IMR-90 (cell line): ENCODE data around the gene OSBPL6. TPM values are rescaled to one million over a fixed set of nuclear protein-coding genes. Genes with fewer than 3 reads are reported as not detected.

ENCODE experiments used
- ATAC-seq: fragments of 200-7000 bp; cut with Tn5 transposase; 2 replicates; pipeline ENCODE4 v1.9.1; 2020; ENCODE audit warnings: low read depth, mild to moderate bottlenecking, moderate library complexity
- BruUV-seq: library from RNA; stranded (reverse); fragments of 400-500 nt; replicated peaks from 2 replicates; lab custom pipeline; 2021; lab: Mats Ljungman, UMichigan
- CTCF ChIA-PET: fragments of 300-600 bp; formaldehyde crosslinking; extraction: SDS; loops from one replicate; lab custom pipeline; 2021; ENCODE audit warnings: antibody characterized with exemption; lab: Yijun Ruan, JAX
- POLR2A ChIA-PET: fragments of 300-600 bp; sonication (Branson Sonifier 250); formaldehyde crosslinking; loops from one replicate; lab custom pipeline; 2022; ENCODE audit warnings: antibody characterized with exemption; ENCODE audit not compliant: unreplicated experiment; lab: Charles Lee
- DNase-seq: peaks from one replicate; pipeline ENCODE4 v3.0.0; 2013
- H2AFZ ChIP-seq: replicated peaks from 2 replicates; pipeline ENCODE3; 2013; ENCODE audit warnings: low read length, mild to moderate bottlenecking; ENCODE audit not compliant: poor library complexity
- H2AK5ac ChIP-seq: 2 replicates; pipeline ENCODE4 v1.6.1; 2013; ENCODE audit warnings: low read depth, low read length, inconsistent platforms
- H2AK9ac ChIP-seq: replicated peaks from 2 replicates; pipeline ENCODE3; 2013; ENCODE audit warnings: mild to moderate bottlenecking, low read depth, low read length, moderate library complexity; ENCODE audit not compliant: poor library complexity
- H2BK120ac ChIP-seq: 2 replicates; pipeline ENCODE4 v1.6.1; 2013; ENCODE audit warnings: low read depth, low read length, inconsistent platforms
- H2BK15ac ChIP-seq: 3 replicates; pipeline ENCODE4 v1.6.1; 2013; ENCODE audit warnings: low read depth, low read length, inconsistent platforms
- H2BK20ac ChIP-seq: 2 replicates; pipeline ENCODE4 v1.6.1; 2013; ENCODE audit warnings: low read depth, mild to moderate bottlenecking, inconsistent platforms, low read length, moderate library complexity
- H2BK5ac ChIP-seq: 2 replicates; pipeline ENCODE4 v1.6.1; 2013; ENCODE audit warnings: mild to moderate bottlenecking, low read depth, low read length, inconsistent platforms; ENCODE audit not compliant: poor library complexity, severe bottlenecking
- H3K14ac ChIP-seq: replicated peaks from 2 replicates; pipeline ENCODE4 v1.6.1; 2013; ENCODE audit warnings: low read depth, low read length, inconsistent platforms
- H3K18ac ChIP-seq: 2 replicates; pipeline ENCODE4 v1.6.1; 2013; ENCODE audit warnings: low read depth, low read length, control low read depth
- H3K23ac ChIP-seq: 2 replicates; pipeline ENCODE4 v1.6.1; 2013; ENCODE audit warnings: low read depth, low read length, inconsistent platforms
- H3K27ac ChIP-seq: 2 replicates; pipeline ENCODE4 v1.5.1; 2013; ENCODE audit warnings: mild to moderate bottlenecking, control low read depth, low read length; ENCODE audit not compliant: insufficient read depth
- H3K27me3 ChIP-seq: 2 replicates; pipeline ENCODE4 v1.6.1; 2013; ENCODE audit warnings: low read length; ENCODE audit not compliant: control insufficient read depth, insufficient read depth
- H3K36me3 ChIP-seq: 2 replicates; pipeline ENCODE4 v1.6.1; 2013; ENCODE audit warnings: low read length, mixed read lengths; ENCODE audit not compliant: control insufficient read depth, insufficient read depth
- H3K4ac ChIP-seq: 2 replicates; pipeline ENCODE4 v1.6.1; 2013; ENCODE audit warnings: low read depth, low read length, inconsistent platforms
- H3K4me1 ChIP-seq: 2 replicates; pipeline ENCODE4 v1.6.1; 2013; ENCODE audit warnings: low read length, mixed read lengths; ENCODE audit not compliant: control insufficient read depth, insufficient read depth
- H3K4me2 ChIP-seq: 2 replicates; pipeline ENCODE4 v1.6.1; 2013; ENCODE audit warnings: low read depth, mild to moderate bottlenecking, control low read depth, low read length, moderate library complexity
- H3K4me3 ChIP-seq: 2 replicates; pipeline ENCODE4 v1.5.1; 2013; ENCODE audit warnings: low read depth, mild to moderate bottlenecking, control low read depth, low read length, moderate library complexity; ENCODE audit not compliant: insufficient read depth
- H3K56ac ChIP-seq: 2 replicates; pipeline ENCODE4 v1.6.1; 2013; ENCODE audit warnings: low read length, inconsistent platforms; ENCODE audit not compliant: insufficient read depth; ENCODE audit errors: extremely low read depth
- H3K79me1 ChIP-seq, 2 experiments: 2 replicates each; pipeline ENCODE4 v1.6.1; 2013; ENCODE audit warnings: low read length in 2 of 2, inconsistent platforms in 1 of 2, low read depth in 1 of 2
- H3K9ac ChIP-seq: 2 replicates; pipeline ENCODE4 v1.6.1; 2013; ENCODE audit warnings: low read depth, low read length, control low read depth
- H3K9me1 ChIP-seq: 2 replicates; pipeline ENCODE4 v1.6.1; 2013; ENCODE audit warnings: low read length, inconsistent platforms; ENCODE audit not compliant: insufficient read depth
- H3K9me3 ChIP-seq: 2 replicates; pipeline ENCODE4 v1.6.1; 2013; ENCODE audit warnings: low read length; ENCODE audit not compliant: control insufficient read depth, insufficient read depth
- H4K20me1 ChIP-seq: 2 replicates; pipeline ENCODE4 v1.6.1; 2013; ENCODE audit warnings: low read length, inconsistent platforms; ENCODE audit not compliant: insufficient read depth
- H4K5ac ChIP-seq: 2 replicates; pipeline ENCODE4 v1.6.1; 2013; ENCODE audit warnings: mild to moderate bottlenecking, low read depth, low read length, control low read depth
- H4K8ac ChIP-seq, 2 experiments: 2 replicates each; pipeline ENCODE4 v1.6.1; 2013; ENCODE audit warnings: low read depth in 2 of 2, low read length in 2 of 2, control low read depth in 1 of 2, inconsistent platforms in 1 of 2
- H4K91ac ChIP-seq: 2 replicates; pipeline ENCODE4 v1.6.1; 2013; ENCODE audit warnings: low read depth, low read length, inconsistent platforms; ENCODE audit not compliant: insufficient read depth
- BHLHE40 ChIP-seq: fragments of 150-350 bp; IDR thresholded peaks from 2 replicates; pipeline ENCODE4 v1.6.1; 2016; ENCODE audit warnings: mild to moderate bottlenecking, low read depth, low read length
- CEBPB ChIP-seq: IDR thresholded peaks from 2 replicates; pipeline ENCODE4 v1.6.1; 2012; ENCODE audit warnings: low read depth, low read length, improper control_type of control experiment
- CHD1 ChIP-seq: IDR thresholded peaks from 2 replicates; pipeline ENCODE4 v1.6.1; 2012; ENCODE audit warnings: low read depth, low read length, improper control_type of control experiment
- FOS ChIP-seq: fragments of 150-350 bp; IDR thresholded peaks from 2 replicates; pipeline ENCODE4 v1.6.1; 2016; ENCODE audit warnings: low read depth, low read length
- MAFK ChIP-seq: IDR thresholded peaks from 2 replicates; pipeline ENCODE4 v1.6.1; 2012; ENCODE audit warnings: low read depth, low read length, improper control_type of control experiment
- MAZ ChIP-seq: IDR thresholded peaks from 2 replicates; pipeline ENCODE4 v1.6.1; 2012; ENCODE audit warnings: low read depth, mild to moderate bottlenecking, low read length, improper control_type of control experiment, moderate library complexity, borderline replicate concordance
- MXI1 ChIP-seq: IDR thresholded peaks from 2 replicates; pipeline ENCODE4 v1.6.1; 2012; ENCODE audit warnings: low read depth, mild to moderate bottlenecking, low read length, moderate library complexity, borderline replicate concordance
- NFE2L2 ChIP-seq: fragments of 150-350 bp; IDR thresholded peaks from 2 replicates; pipeline ENCODE4 v1.6.1; 2016; ENCODE audit warnings: low read depth, mild to moderate bottlenecking, low read length
- POLR2A ChIP-seq: IDR thresholded peaks from 2 replicates; pipeline ENCODE4 v1.6.1; 2012; ENCODE audit warnings: mild to moderate bottlenecking, low read depth, low read length
- RAD21 ChIP-seq: IDR thresholded peaks from 2 replicates; pipeline ENCODE4 v1.6.1; 2012; ENCODE audit warnings: low read length, improper control_type of control experiment
- RCOR1 ChIP-seq: IDR thresholded peaks from 2 replicates; pipeline ENCODE4 v1.6.1; 2012; ENCODE audit warnings: mild to moderate bottlenecking, low read length, improper control_type of control experiment; ENCODE audit not compliant: insufficient replicate concordance
- RFX5 ChIP-seq: IDR thresholded peaks from 2 replicates; pipeline ENCODE4 v1.8.0; 2012; ENCODE audit warnings: low read depth, mild to moderate bottlenecking, low read length, moderate library complexity
- SMC3 ChIP-seq: fragments of 150-350 bp; IDR thresholded peaks from 2 replicates; pipeline ENCODE4 v1.6.1; 2016; ENCODE audit warnings: low read depth, mild to moderate bottlenecking, antibody characterized with exemption, low read length, moderate library complexity
- WGBS, 2 experiments: methylation state at CpG; one replicate each; pipeline versions ENCODE4 v1.1.5 to v1.1.7; 2013; ENCODE audit warnings: missing lambda C conversion rate in 2 of 2; ENCODE audit not compliant: insufficient read length in 1 of 2; ENCODE audit errors: extremely low coverage in 2 of 2; 5-methylcytosine and 5-hydroxymethylcytosine counted together
- dilution Hi-C: fragments of 300-500 bp; cut with HindIII; formaldehyde crosslinking; loops from one replicate; pipeline ENCODE4 v1.14.3; 2018; ENCODE audit warnings: low sequenced_read_pairs; ENCODE audit not compliant: unreplicated experiment
- in situ Hi-C: fragments of 300-500 bp; cut with MboI; formaldehyde crosslinking; loops from 3 replicates; pipeline ENCODE4 v1.14.3; 2019; ENCODE audit warnings: low sequenced_read_pairs, inconsistent platforms, mixed read lengths
- intact Hi-C: fragments of 100-400 bp; cut with micrococcal nuclease; formaldehyde crosslinking; loops from 2 replicates; pipeline ENCODE4 v1.10.0; 2022
- polyA plus RNA-seq, 3 experiments: library from polyadenylated mRNA; depleted of rRNA; stranded (reverse); fragments of >200 nt; gene quantifications; 2 replicates each; pipeline ENCODE4 v1.2.3, GENCODE V29; 2012; ENCODE audit warnings: low replicate concordance in 1 of 3
- total RNA-seq: library from RNA; depleted of rRNA; stranded (reverse); fragments of >200 nt; gene quantifications from 2 replicates; pipeline ENCODE4 v1.2.3, GENCODE V29; 2012
- TF ChIP-seq, protein P1 (sequence below): fragments of 150-350 bp; IDR thresholded peaks from 2 replicates; pipeline ENCODE4 v1.6.1; 2016; ENCODE audit warnings: low read depth, mild to moderate bottlenecking, low read length, moderate library complexity, borderline replicate concordance
- TF ChIP-seq, protein P2 (sequence below): conservative IDR thresholded peaks from 2 replicates; pipeline ENCODE4 v1.5.1; 2012; ENCODE audit warnings: mild to moderate bottlenecking, low read depth, low read length, improper control_type of control experiment
- TF ChIP-seq, protein P3 (sequence below): fragments of 150-350 bp; IDR thresholded peaks from 2 replicates; pipeline ENCODE4 v1.6.1; 2017; ENCODE audit warnings: mild to moderate bottlenecking, antibody characterized with exemption, low read length, low read depth

Gene OSBPL6
- total and polyA plus RNA-seq, 2 of the 4 experiments (the other 2 are of a cell fraction), result 3.2 to 3.7 TPM

DNA sequence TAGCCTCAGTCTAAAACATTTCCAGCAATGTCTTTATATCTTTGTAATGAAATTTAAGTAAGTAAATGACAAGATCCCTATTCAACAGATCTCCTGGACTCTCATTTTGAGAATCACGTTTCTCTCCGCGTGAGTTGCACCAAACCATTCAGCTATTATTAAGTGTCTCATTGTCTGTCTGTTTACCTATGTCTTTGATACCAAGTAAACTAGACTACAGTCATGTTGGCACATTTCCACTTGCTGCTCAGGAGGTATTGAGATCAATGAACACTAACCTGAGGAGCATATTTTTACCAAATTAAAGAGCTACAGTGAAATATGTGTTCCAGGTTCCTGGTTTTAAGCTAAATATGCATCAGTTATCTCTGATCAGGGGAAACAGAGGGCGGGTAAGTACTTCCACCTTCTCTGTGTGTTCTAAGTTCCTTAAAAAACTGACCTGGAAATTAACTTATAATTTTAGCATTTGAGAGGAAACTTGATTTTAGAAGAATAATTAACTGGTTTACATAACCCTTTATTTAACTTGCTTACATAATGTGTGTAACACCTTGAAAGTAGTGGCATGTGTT lies 125.8 kb downstream of the OSBPL6 start:
- ChIA-PET POLR2A (interaction anchor here (0.6 kb wide), 1 partner anchor 22 kb away, joined by 15 read pairs; no protein-coding TSS in a partner anchor), CTCF (interaction anchor here (0.7 to 1.5 kb wide), 2 partner anchors 95 to 109 kb away, joined by 3 to 6 read pairs; no protein-coding TSS in a partner anchor)
- H2BK120ac ChIP-seq, result no peak overlapping the region
- no TSS peak for BruUV-seq
- H3K27me3 ChIP-seq, result no peaks in the 10 kb centered on the region
- H3K36me3 ChIP-seq, result no peaks in the 10 kb centered on the region
- no peak overlapping the region for H2BK15ac ChIP-seq
- H4K5ac ChIP-seq, result no peak overlapping the region
- intact Hi-C loops, result no loop called here
- no peak overlapping the region for H3K9ac ChIP-seq
- in situ Hi-C loops, result no loop called here
- no peak overlapping the region for H2AK9ac ChIP-seq
- dilution Hi-C loops, result no loop called here
- H3K14ac ChIP-seq, result no peak overlapping the region
- H4K91ac ChIP-seq, result no peak overlapping the region
- no peaks in the 10 kb centered on the region for H3K4me1 ChIP-seq
- H3K9me3 ChIP-seq, result no peaks in the 10 kb centered on the region
- no peak overlapping the region for H2BK5ac ChIP-seq
- H3K4ac ChIP-seq, result no peak overlapping the region
- no peak overlapping the region for H3K23ac ChIP-seq
- no peak overlapping the region for H3K56ac ChIP-seq
- H2AFZ ChIP-seq, result no peak overlapping the region
- no peak overlapping the region for H3K27ac ChIP-seq
- H2AK5ac ChIP-seq, result no peak overlapping the region
- H4K20me1 ChIP-seq, result no peaks in the 10 kb centered on the region
- H2BK20ac ChIP-seq, result no peak overlapping the region
- DNase-seq (no peak), ATAC-seq (no peak)
- TF ChIP-seq NFE2L2 (no peak), POLR2A (no peak), RFX5 (no peak), BHLHE40 (no peak), SMC3 (no peak), RAD21 (no peak), CEBPB (no peak), FOS (no peak), MAFK (no peak), RCOR1 (no peak), MAZ (no peak), MXI1 (no peak), CHD1 (no peak)
- TF ChIP-seq, protein P1, sequence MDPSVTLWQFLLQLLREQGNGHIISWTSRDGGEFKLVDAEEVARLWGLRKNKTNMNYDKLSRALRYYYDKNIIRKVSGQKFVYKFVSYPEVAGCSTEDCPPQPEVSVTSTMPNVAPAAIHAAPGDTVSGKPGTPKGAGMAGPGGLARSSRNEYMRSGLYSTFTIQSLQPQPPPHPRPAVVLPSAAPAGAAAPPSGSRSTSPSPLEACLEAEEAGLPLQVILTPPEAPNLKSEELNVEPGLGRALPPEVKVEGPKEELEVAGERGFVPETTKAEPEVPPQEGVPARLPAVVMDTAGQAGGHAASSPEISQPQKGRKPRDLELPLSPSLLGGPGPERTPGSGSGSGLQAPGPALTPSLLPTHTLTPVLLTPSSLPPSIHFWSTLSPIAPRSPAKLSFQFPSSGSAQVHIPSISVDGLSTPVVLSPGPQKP, result no peak
- TF ChIP-seq, protein P2, sequence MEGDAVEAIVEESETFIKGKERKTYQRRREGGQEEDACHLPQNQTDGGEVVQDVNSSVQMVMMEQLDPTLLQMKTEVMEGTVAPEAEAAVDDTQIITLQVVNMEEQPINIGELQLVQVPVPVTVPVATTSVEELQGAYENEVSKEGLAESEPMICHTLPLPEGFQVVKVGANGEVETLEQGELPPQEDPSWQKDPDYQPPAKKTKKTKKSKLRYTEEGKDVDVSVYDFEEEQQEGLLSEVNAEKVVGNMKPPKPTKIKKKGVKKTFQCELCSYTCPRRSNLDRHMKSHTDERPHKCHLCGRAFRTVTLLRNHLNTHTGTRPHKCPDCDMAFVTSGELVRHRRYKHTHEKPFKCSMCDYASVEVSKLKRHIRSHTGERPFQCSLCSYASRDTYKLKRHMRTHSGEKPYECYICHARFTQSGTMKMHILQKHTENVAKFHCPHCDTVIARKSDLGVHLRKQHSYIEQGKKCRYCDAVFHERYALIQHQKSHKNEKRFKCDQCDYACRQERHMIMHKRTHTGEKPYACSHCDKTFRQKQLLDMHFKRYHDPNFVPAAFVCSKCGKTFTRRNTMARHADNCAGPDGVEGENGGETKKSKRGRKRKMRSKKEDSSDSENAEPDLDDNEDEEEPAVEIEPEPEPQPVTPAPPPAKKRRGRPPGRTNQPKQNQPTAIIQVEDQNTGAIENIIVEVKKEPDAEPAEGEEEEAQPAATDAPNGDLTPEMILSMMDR, result no peak
- TF ChIP-seq, protein P3, sequence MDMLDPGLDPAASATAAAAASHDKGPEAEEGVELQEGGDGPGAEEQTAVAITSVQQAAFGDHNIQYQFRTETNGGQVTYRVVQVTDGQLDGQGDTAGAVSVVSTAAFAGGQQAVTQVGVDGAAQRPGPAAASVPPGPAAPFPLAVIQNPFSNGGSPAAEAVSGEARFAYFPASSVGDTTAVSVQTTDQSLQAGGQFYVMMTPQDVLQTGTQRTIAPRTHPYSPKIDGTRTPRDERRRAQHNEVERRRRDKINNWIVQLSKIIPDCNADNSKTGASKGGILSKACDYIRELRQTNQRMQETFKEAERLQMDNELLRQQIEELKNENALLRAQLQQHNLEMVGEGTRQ, result no peak
- H4K8ac ChIP-seq, result no peak overlapping the region
- no peak overlapping the region for H3K18ac ChIP-seq
- H3K4me2 ChIP-seq, result no peak overlapping the region
- no peak overlapping the region for H3K4me3 ChIP-seq
- H3K79me1 ChIP-seq, result no peaks in the 10 kb centered on the region; a peak in 1 of 4 replicates
- 0 out of 2 replicates have a peak, but pooled peaks cover 2% of the 10 kb centered on the region for H3K9me1 ChIP-seq
- no CpG with 5 or more reads among the region's 4 CpGs for WGBS, 2 experiments
